ENCODE measurements around the gene MBP. TPM values are rescaled to one million over a fixed set of nuclear protein-coding genes. Genes with fewer than 3 reads are reported as not detected.

Gene MBP
- total and polyA plus RNA-seq, 2 experiments from 2014 or later: 18.4 to 22.9 TPM

GRCh38 chr18:77160515-77160914 is 27.9 kb upstream of the MBP start:
- H3K27ac Mint-ChIP-seq: 0 out of 2 replicates have a peak overlapping the region, but pooled peaks have one; percentile 12
- peak; percentile 73 for ATAC-seq
- no peaks in the 10 kb centered on the region for H3K27me3 ChIP-seq (ENCODE audit: insufficient read depth)
- H3K9me2 ChIP-seq (ENCODE audit: insufficient read depth): no peaks in the 10 kb centered on the region; the same call in 1 of the 2 replicates
- peak overlapping the region; percentile 44 for H3K4me3 Mint-ChIP-seq
- peaks cover 14% of the 10 kb centered on the region; the same call in 2 of the 3 replicates for H3K36me3 Mint-ChIP-seq (ENCODE audit: low read depth)
- no peaks in the 10 kb centered on the region for H4K20me1 ChIP-seq (replicated peaks; ENCODE audit: insufficient read depth)
- H3K4me2 ChIP-seq: peak overlapping the region; percentile 48
- H3K27me3 Mint-ChIP-seq (ENCODE audit: insufficient read depth, low read depth, poor library complexity): peaks cover 4% of the 10 kb centered on the region
- peaks cover 21% of the 10 kb centered on the region; the same call in 2 of the 3 replicates for H3K9me3 Mint-ChIP-seq
- H3K4me1 Mint-ChIP-seq: peaks cover 46% of the 10 kb centered on the region
- peak; percentile 83 for DNase-seq (ENCODE audit: low spot score)
- peaks cover 25% of the 10 kb centered on the region for H3K4me1 ChIP-seq (ENCODE audit: insufficient read depth)
- H3F3A ChIP-seq (replicated peaks; ENCODE audit: low read depth): no peaks in the 10 kb centered on the region
- 0 out of 2 replicates have a peak overlapping the region, but pooled peaks have one; percentile 1 for H3K27ac ChIP-seq (ENCODE audit: low read depth)
- no peaks in the 10 kb centered on the region for H3K36me3 ChIP-seq (ENCODE audit: insufficient read depth)
- peak overlapping the region; percentile 2; the same call in 1 of the 2 replicates for H3K4me3 ChIP-seq
- H3K79me2 ChIP-seq (replicated peaks; ENCODE audit: insufficient read depth): no peaks in the 10 kb centered on the region
- H2AFZ ChIP-seq: no peak overlapping the region
- peak; percentile 25; the same call in 1 of the 2 replicates for TF ChIP-seq NANOG (IDR thresholded peaks at IDR 0.05; ENCODE audit: borderline replicate concordance)
- no peak for TF ChIP-seq CREB1 (CRISPR knock-in tag; IDR thresholded peaks at IDR 0.05; ENCODE audit: low read depth)

GRCh38 chr18:77157312-77157711 is 24.7 kb upstream of the MBP start:
- no peaks in the 10 kb centered on the region for H3K36me3 ChIP-seq (ENCODE audit: insufficient read depth)
- H3K27ac ChIP-seq (ENCODE audit: low read depth): no peak overlapping the region
- Mint-ChIP-seq H3K4me1 (peaks cover 38% of the 10 kb centered on the region), H3K27ac (no peak overlapping the region), H3K4me3 (no peak overlapping the region), H3K9me3 (peaks cover 23% of the 10 kb centered on the region), H3K27me3 (ENCODE audit: insufficient read depth, low read depth, poor library complexity) (peaks cover 3% of the 10 kb centered on the region), H3K36me3 (ENCODE audit: low read depth) (peaks cover 14% of the 10 kb centered on the region)
- no peak for DNase-seq (ENCODE audit: low spot score)
- H2AFZ ChIP-seq: no peak overlapping the region
- no peak overlapping the region for H3K4me2 ChIP-seq
- no peaks in the 10 kb centered on the region for H3K79me2 ChIP-seq (replicated peaks; ENCODE audit: insufficient read depth)
- no peaks in the 10 kb centered on the region for H3K27me3 ChIP-seq (ENCODE audit: insufficient read depth)
- H3F3A ChIP-seq (replicated peaks; ENCODE audit: low read depth): no peaks in the 10 kb centered on the region
- no peak for TF ChIP-seq EZH2 (IDR thresholded peaks at IDR 0.05; ENCODE audit: low read depth, unreplicated experiment)
- TF ChIP-seq CTCF (conservative IDR thresholded peaks at IDR 0.05; ENCODE audit: low read depth in 2 of 2): no peak
- no peak for TF ChIP-seq STAT1 (IDR thresholded peaks at IDR 0.05; ENCODE audit: unreplicated experiment)
- no peak for TF ChIP-seq JUNB (IDR thresholded peaks at IDR 0.05; ENCODE audit: unreplicated experiment)
- TF ChIP-seq ZNF114 (CRISPR knock-in tag; IDR thresholded peaks at IDR 0.05): no peak
- no peaks in the 10 kb centered on the region for H4K20me1 ChIP-seq (replicated peaks; ENCODE audit: insufficient read depth)
- H3K9me2 ChIP-seq (ENCODE audit: insufficient read depth): peaks cover 8% of the 10 kb centered on the region
- no peak overlapping the region for H3K4me3 ChIP-seq
- H3K4me1 ChIP-seq (ENCODE audit: insufficient read depth): peaks cover 33% of the 10 kb centered on the region
- ATAC-seq: no peak

GRCh38 chr18:77155031-77155430 is 22.4 kb upstream of the MBP start:
- Histone ChIP-seq H4K20me1 (replicated peaks; ENCODE audit: insufficient read depth) (no peaks in the 10 kb centered on the region), H3K36me3 (ENCODE audit: insufficient read depth) (no peaks in the 10 kb centered on the region), H3F3A (replicated peaks; ENCODE audit: low read depth) (no peaks in the 10 kb centered on the region), H3K79me2 (replicated peaks; ENCODE audit: insufficient read depth) (no peaks in the 10 kb centered on the region), H3K4me3 (no peak overlapping the region), H3K9me2 (ENCODE audit: insufficient read depth) (peaks cover 8% of the 10 kb centered on the region), H3K27ac (ENCODE audit: low read depth) (no peak overlapping the region), H3K4me1 (ENCODE audit: insufficient read depth) (peaks cover 22% of the 10 kb centered on the region), H3K4me2 (no peak overlapping the region), H2AFZ (no peak overlapping the region), H3K27me3 (ENCODE audit: insufficient read depth) (no peaks in the 10 kb centered on the region)
- no peak for ATAC-seq
- H3K4me3 Mint-ChIP-seq: no peak overlapping the region
- H3K27me3 Mint-ChIP-seq (ENCODE audit: insufficient read depth, low read depth, poor library complexity): peaks cover 6% of the 10 kb centered on the region
- H3K36me3 Mint-ChIP-seq (ENCODE audit: low read depth): peaks cover 9% of the 10 kb centered on the region
- peaks cover 17% of the 10 kb centered on the region for H3K9me3 Mint-ChIP-seq
- H3K4me1 Mint-ChIP-seq: peaks cover 21% of the 10 kb centered on the region
- no peak for TF ChIP-seq EZH2 (IDR thresholded peaks at IDR 0.05; ENCODE audit: low read depth, unreplicated experiment)
- no peak for TF ChIP-seq EZH2phosphoT487 (IDR thresholded peaks at IDR 0.05; ENCODE audit: unreplicated experiment)
- no peak for DNase-seq (ENCODE audit: low spot score)
- no peak overlapping the region for H3K27ac Mint-ChIP-seq

All from GM23338 (cell line).